Stimulated activated CD4-positive, alpha-beta T cell treated with anti-CD3 and anti-CD28 coated beads, Interleukin-1b, Interleukin-23, amount 100 ng/mL, for 1 hour (primary cell): ENCODE results near the gene LSAMP.

ENCODE experiments used
- DNase-seq, 2 donors: peaks; one replicate each; pipeline ENCODE4 v3.0.0-alpha.2; 2020; ENCODE audit warnings: low read depth in 2 of 2

LSAMP gene

GRCh38 chr3:116164039-116164438 lies 281.2 kb downstream of the LSAMP start:
- no peak for DNase-seq

- DNase-seq = no peak
These were observed 283.4 kb downstream of the LSAMP start for GRCh38 chr3:116161575-116162525.

DNA sequence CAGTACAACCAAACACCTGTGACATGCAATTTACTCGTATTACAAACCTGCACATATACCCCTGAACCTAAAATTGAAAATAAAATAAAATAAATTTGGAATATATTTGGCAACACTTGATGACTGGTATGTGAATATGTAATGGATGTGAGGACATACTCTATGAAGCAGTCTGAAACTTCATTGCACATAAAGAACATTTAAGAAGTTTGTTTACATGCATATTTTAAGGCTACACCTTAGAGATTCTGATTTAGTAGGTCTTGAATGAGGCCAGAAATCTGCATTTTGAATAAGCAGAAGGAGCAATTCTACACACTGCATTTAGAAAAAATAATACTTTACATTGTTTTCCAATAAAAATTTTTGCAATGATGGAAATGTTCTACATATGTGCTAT lies 284.7 kb downstream of the LSAMP start:
- no peak for DNase-seq

GRCh38 chr3:116155841-116156240 lies 289.4 kb downstream of the LSAMP start:
- no peak for DNase-seq

- DNase-seq = no peak
These were observed 290.9 kb downstream of the LSAMP start for GRCh38 chr3:116154389-116154788.

GRCh38 chr3:116153174-116153573 lies 292.1 kb downstream of the LSAMP start:
- no peak for DNase-seq

DNA sequence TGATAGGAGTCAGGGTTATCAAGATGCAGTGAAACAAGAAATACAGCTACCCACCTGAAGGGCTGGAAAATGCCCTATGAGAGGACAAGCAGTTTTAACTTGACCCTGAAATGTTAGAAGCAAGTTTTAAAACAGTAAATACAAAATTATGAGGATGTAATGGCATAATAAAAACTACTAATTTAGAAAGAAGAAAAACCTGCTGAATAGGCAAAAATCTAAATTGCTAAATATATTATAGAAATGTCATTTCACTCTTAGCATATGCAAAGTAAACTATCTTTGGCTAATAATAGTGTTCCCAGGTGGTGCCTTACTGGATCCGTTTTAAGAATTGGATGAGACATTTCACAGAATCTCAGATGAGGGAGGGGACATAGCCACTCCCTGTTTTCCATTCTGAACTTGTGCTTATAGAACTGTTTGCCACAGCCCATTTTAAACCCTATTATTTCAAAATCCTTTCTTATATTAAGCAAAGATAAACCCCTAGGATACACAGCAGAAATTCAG lies 294.6 kb downstream of the LSAMP start:
- DNase-seq = no peak

DNA sequence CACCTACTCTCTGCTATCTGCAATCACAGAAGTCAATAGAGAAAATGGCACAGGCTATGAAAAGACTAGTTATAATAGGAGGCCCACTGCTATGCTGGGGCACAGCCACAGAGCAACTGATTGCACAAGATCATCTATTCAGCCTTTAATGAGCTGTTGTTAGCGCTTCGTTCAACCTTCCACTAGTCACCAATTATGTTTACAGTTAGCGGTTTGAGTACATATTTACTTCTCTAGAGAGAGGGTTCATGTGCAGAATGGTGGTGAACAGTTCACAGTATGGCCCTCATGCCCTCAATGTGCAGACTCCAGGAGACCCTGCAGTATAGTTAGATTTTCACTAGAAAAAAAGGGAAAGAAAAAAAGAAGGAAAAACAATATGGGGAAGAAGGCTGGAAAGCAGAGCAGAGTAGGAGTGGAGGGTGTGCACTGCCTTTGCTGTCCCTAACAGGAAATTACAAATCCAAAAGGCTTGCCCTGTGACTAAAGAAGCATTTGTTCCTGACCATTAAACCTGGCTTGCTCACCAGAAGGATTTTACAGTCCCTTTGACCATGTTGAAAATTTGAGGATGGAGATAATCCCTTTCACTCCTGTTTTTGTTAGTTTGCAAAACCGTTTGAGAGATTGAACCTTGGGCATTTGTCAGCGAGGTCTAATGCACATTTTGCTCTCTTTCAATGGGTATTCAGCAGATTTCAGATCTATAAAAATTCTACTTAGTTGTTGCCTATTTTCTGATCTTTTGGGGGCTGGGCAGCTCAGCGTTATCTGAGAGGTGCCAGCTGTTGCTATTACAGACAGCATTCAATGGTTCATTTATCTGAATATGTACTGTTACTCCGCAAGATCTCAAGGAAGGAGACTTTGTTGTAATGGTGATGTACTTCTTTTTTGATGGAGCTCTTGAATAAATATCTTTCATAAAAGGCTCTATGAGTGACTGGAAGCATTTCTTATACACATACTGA lies 296.1 kb downstream of the LSAMP start:
- DNase-seq = no peak

DNA sequence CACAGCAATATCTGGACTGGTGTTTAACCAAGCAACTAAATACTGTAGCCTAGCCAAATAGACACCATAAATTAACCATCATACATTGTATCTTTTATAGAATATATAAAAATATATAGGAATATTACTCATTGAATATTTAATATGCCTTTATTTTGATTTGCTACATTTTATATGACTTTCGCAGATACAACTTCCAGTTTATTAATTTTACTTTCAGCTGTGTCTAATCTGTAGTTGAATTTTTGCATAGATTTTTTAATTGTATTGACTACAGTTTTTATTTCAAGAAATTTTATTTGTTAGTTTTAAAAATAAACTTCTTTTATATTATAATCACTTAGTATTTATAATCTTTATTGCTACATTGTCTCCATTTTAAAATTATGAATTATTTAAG lies 299.7 kb downstream of the LSAMP start:
- no peak for DNase-seq

GRCh38 chr3:116141724-116142123 lies 303.6 kb downstream of the LSAMP start:
- no peak for DNase-seq

DNA sequence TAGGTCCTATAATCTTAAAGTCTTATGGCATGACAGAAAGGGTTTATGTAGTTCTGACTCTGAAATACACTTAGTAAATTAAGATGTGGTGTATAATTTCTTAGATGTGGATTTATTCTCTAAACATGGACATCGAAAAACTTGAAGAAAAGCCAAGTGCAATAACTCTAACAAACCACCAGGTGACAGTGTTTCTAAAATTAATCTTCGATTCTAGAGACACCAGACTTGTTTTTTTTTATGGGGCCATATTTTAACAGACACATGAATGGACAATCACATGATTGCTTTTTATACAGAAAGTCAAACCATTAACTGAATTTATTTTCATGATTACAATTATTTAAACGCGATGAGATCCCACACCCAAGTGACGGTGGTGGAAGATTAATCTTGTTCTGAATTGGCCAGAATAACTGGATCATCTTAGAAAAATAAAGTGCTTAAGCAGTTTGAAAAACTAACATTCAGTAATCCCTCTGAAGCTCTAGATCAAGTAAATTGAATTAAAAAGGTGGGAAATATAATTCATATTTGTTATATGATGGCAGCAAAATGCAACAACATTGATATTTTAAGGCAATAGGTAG lies 305.1 kb downstream of the LSAMP start:
- no peak for DNase-seq

GRCh38 chr3:116139641-116140040 lies 305.6 kb downstream of the LSAMP start:
- no peak for DNase-seq

GRCh38 chr3:116135457-116136085 lies 309.7 kb downstream of the LSAMP start:
- no peak for DNase-seq

- no peak for DNase-seq
These were observed 315.9 kb downstream of the LSAMP start for GRCh38 chr3:116129187-116129946.

DNA sequence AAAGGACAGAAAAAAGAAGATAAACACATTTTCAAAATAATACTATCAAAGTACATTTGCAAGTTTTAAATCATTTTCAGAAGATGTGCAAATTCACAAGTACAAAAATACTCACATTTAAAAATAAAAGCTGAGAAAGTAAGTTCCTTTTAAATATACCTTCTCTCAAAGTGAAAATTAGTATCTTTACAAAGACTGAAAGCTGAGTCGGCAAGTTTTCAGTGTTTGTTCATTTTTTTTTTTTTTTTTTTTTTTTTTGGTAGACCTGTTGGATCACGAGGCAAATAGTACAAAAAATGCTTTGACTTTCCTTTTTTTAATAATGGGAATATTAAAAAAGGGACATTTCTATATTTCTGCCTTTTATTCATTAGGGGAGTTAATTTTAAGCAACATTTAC lies 317.8 kb downstream of the LSAMP start:
- no peak for DNase-seq

DNA sequence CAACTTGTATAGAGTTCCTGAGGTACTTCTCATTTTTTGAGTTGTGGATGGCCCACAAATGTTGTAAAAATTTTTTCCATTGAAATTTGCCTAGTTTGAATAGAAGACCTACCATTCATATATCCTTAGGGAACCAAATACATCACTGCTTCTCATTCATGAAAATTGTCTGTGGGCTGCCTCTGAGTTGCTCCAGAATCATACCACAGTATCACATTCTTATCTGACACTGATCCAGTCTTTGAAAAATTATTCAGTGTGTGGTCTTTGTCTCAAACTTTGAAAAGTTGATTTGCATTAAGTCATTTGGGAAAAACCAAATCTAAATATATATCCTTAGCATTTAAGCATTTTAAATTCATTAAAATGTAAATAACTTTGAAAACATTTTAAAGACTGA lies 321.1 kb downstream of the LSAMP start:
- DNase-seq = no peak

GRCh38 chr3:116118475-116119169 lies 326.7 kb downstream of the LSAMP start:
- no peak for DNase-seq

- DNase-seq = no peak
These were observed 330.7 kb downstream of the LSAMP start for GRCh38 chr3:116114586-116114985.

- no peak for DNase-seq
These were observed 332.6 kb downstream of the LSAMP start for GRCh38 chr3:116112696-116113095.

DNA sequence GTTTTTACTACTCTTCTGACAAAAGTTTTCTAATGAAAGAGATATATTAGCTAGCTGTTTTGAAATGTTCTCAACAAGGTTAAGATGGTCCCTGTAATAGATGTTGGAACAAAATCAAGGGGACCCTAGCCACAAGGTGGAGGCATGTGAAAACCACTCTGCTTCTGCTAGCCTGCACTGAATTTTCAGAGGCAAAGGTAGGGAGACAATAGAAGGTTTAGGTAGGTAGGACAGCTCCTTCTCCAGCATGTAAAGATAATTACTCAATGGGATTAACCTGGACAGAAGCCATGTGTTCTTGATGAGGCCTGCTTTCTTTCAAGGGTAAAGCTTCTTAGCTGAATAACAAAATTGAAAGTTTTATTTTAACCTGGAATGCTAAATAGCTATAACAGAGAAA lies 333.5 kb downstream of the LSAMP start:
- no peak for DNase-seq
